Aorta (tissue), 5 donors: ENCODE measurements around the gene FADS6. TPM values are rescaled to one million over a fixed set of nuclear protein-coding genes. Genes with fewer than 3 reads are reported as not detected.
"Not testable (repeated sequence)": the region's sequence is repeated elsewhere in the genome, so short reads cannot be mapped to it uniquely, and the experiment has no call there.

ENCODE experiments used
- ATAC-seq: fragments of 200-7000 bp; cut with Tn5 transposase; one replicate; pipeline ENCODE4 v1.9.1; 2022; ENCODE audit warnings: moderate library complexity; ENCODE audit not compliant: low FRiP score
- DNase-seq, 2 donors: peaks; one replicate each; pipeline ENCODE4 v3.0.0-alpha.2; 2020
- H3K27ac ChIP-seq, 2 donors: one replicate each; pipeline ENCODE4 v1.5.1; 2013; ENCODE audit warnings: low read length in 2 of 2, mild to moderate bottlenecking in 2 of 2, moderate library complexity in 2 of 2, control low read depth in 1 of 2, inconsistent platforms in 1 of 2, low read depth in 1 of 2
- H3K27me3 ChIP-seq, 2 donors: one replicate each; pipeline ENCODE4 v1.6.1; 2013; ENCODE audit warnings: control low read depth in 1 of 2, low read length in 1 of 2, mild to moderate bottlenecking in 1 of 2, moderate library complexity in 1 of 2; ENCODE audit not compliant: insufficient read depth in 2 of 2, control insufficient read depth in 1 of 2
- H3K36me3 ChIP-seq, 2 donors: one replicate each; pipeline ENCODE4 v1.6.1; 2013; ENCODE audit warnings: control low read depth in 1 of 2, low read length in 1 of 2, mild to moderate bottlenecking in 1 of 2; ENCODE audit not compliant: insufficient read depth in 2 of 2, control insufficient read depth in 1 of 2
- H3K4me1 ChIP-seq, 2 donors: one replicate each; pipeline ENCODE4 v1.6.1; 2013; ENCODE audit warnings: low read length in 2 of 2, control low read depth in 1 of 2, mild to moderate bottlenecking in 1 of 2, moderate library complexity in 1 of 2; ENCODE audit not compliant: insufficient read depth in 2 of 2, control insufficient read depth in 1 of 2
- H3K4me3 ChIP-seq, 2 donors: one replicate each; pipeline ENCODE4 v1.5.1; 2013; ENCODE audit warnings: low read length in 2 of 2, control low read depth in 1 of 2, mild to moderate bottlenecking in 1 of 2
- H3K9me3 ChIP-seq: one replicate; pipeline ENCODE4 v1.6.1; 2013; ENCODE audit warnings: mild to moderate bottlenecking, low read length; ENCODE audit not compliant: control insufficient read depth
- WGBS, 2 donors: extraction: QIAGEN DNeasy Blood & Tissue Kit; methylation state at CpG; one replicate each; pipeline ENCODE4 v1.1.7; 2013; 5-methylcytosine and 5-hydroxymethylcytosine counted together
- intact Hi-C, 2 donors: fragments of 100-400 bp; cut with DNase I; formaldehyde crosslinking; loops; one replicate each; pipeline versions ENCODE4 v1.14.2 to v1.15.0; 2022
- polyA plus RNA-seq, 2 donors: library from polyadenylated mRNA; stranded (reverse); fragments of 200-250 nt; gene quantifications; one replicate each; pipeline ENCODE4 v1.2.3, GENCODE V29; 2013
- total RNA-seq, 2 donors: library from RNA; stranded (reverse); fragmentation: NEBNext Ultra II Directional; extraction: Animal tissue kit (Norgen Biotek cat#: 25700); gene quantifications; one replicate each; pipeline ENCODE4 v1.2.1, GENCODE V29; 2021
- donor health status: healthy with polysubstance abuse.
- donor health status: Bipolar disorder and iron deficiency.
- donor health status: DM: no; HTN: no; CAD: no.
- donor health status: DM: no; HTN: no; CAD: no.
- donor health status: DM: yes; HTN: yes; CAD: no.

The FADS6 gene
- total and polyA plus RNA-seq, 4 donors, result 4.1 TPM; not detected in 3

DNA sequence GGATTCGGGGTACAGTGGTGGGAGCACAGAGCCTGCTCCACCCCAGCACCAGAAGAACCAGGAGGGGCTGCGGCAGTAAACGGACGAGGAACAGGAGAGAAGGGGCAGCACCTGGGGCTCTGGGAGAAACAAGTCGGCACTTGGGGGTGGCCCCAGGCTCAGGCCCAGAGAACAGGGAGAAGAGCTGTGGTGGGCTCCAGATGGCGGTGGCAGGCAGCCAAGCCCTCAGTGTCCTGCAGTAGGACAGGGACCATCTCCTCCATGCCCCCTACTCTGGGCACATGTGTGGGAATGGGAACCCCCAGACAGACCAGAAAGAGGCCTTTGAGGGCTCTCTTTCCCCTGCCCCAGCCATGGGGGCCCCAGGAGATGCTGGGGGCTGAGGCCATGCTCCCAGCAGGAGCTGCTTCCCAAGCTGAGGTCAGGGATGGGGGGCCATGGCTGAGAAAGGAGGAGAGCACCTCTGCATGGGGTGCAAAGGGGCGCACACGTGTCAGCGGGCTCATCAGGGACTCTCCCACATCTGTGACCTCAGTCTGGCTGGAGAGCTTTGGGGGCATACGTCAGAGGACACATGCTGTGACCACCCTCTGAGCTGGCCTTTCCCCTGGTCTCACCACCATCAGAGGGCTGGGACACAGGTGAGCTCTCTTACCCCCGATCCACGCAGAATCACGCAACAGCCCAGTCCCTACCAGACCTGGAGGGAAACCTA is 22.9 kb upstream of the FADS6 start:
- no peak for ATAC-seq
- no peaks in the 10 kb centered on the region for H3K36me3 ChIP-seq
- no peaks in the 10 kb centered on the region for H3K27me3 ChIP-seq
- no peak overlapping the region for H3K27ac ChIP-seq
- H3K9me3 ChIP-seq, result no peaks in the 10 kb centered on the region
- 86 to 87% methylated on average over 12 to 13 of the region's 13 CpGs for WGBS, 2 donors
- intact Hi-C loops, result no loop called here
- DNase-seq, result no peak
- no peaks in the 10 kb centered on the region for H3K4me1 ChIP-seq
- H3K4me3 ChIP-seq, result no peak overlapping the region

- H3K27me3 ChIP-seq, DNase-seq, ATAC-seq, H3K4me3 ChIP-seq, H3K36me3 ChIP-seq, intact Hi-C loops, H3K27ac ChIP-seq, H3K4me1 ChIP-seq, H3K9me3 ChIP-seq: not testable (repeated sequence)
- WGBS, 2 donors, result 68 to 76% methylated on average over 8 of the region's 8 CpGs
These were observed 18.0 kb upstream of the FADS6 start for GRCh38 chr17:74911423-74911822.

DNA sequence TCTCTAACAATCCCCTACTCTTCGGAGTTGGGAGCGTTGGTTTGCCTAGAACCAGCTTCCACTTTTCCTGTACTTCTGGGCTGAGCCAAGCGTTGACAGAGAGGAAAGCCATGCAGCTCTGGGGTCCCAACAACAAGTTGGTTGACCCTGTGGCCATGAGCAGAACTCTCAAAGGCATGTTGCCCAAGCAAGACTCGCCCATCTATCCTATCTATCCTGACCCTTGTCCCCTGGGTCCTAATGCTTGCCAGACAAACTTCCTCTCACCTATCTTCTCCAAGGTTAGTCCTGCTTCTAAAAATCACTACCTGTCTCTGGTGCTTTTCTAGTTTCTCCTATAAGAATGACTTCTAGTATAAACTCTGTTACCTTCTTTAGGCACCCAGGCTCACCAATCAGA is 15.7 kb upstream of the FADS6 start:
- H3K4me1 ChIP-seq, H3K27ac ChIP-seq, intact Hi-C loops, ATAC-seq, H3K9me3 ChIP-seq, H3K36me3 ChIP-seq, H3K4me3 ChIP-seq, DNase-seq, H3K27me3 ChIP-seq: not testable (repeated sequence)
- WGBS, 2 donors, result 70 to 72% methylated on average over 4 of the region's 4 CpGs

- Histone ChIP-seq H3K4me1 (no peaks in the 10 kb centered on the region), H3K27ac (no peak overlapping the region), H3K4me3 (no peak overlapping the region), H3K36me3 (no peaks in the 10 kb centered on the region), H3K27me3 (no peaks in the 10 kb centered on the region), H3K9me3 (no peaks in the 10 kb centered on the region)
- DNase-seq, result no peak
- ATAC-seq, result no peak
- WGBS, 2 donors, result 95 to 98% methylated on average over 25 to 34 of the region's 34 CpGs
- intact Hi-C loops, result no loop called here
These were observed 13.6 kb upstream of the FADS6 start for GRCh38 chr17:74907012-74907411.

GRCh38 chr17:74906214-74906793 is 12.9 kb upstream of the FADS6 start:
- 67% methylated on average over 6 of the region's 6 CpGs for WGBS, 2 donors
- H3K27ac ChIP-seq, ATAC-seq, H3K36me3 ChIP-seq, H3K4me3 ChIP-seq, H3K4me1 ChIP-seq, intact Hi-C loops, H3K27me3 ChIP-seq, DNase-seq, H3K9me3 ChIP-seq: not testable (repeated sequence)

- intact Hi-C loops, result no loop called here
- Histone ChIP-seq H3K27me3 (no peaks in the 10 kb centered on the region), H3K4me1 (no peaks in the 10 kb centered on the region), H3K9me3 (no peaks in the 10 kb centered on the region), H3K4me3 (no peak overlapping the region), H3K36me3 (no peaks in the 10 kb centered on the region), H3K27ac (no peak overlapping the region)
- ATAC-seq, result no peak
- WGBS, 2 donors, result 73 to 78% methylated on average over 7 of the region's 7 CpGs
- DNase-seq, result no peak
These were observed 11.4 kb upstream of the FADS6 start for GRCh38 chr17:74904687-74905409.

GRCh38 chr17:74903671-74904070 is 10.2 kb upstream of the FADS6 start:
- DNase-seq (no peak), ATAC-seq (no peak)
- WGBS, 2 donors, result 77 to 79% methylated on average over 6 of the region's 6 CpGs
- H3K4me3 ChIP-seq, result no peak overlapping the region
- intact Hi-C loops, result no loop called here
- H3K27ac ChIP-seq, result no peak overlapping the region
- H3K27me3 ChIP-seq, result no peaks in the 10 kb centered on the region
- H3K4me1 ChIP-seq, result no peaks in the 10 kb centered on the region
- H3K36me3 ChIP-seq, result no peaks in the 10 kb centered on the region
- H3K9me3 ChIP-seq, result no peaks in the 10 kb centered on the region

- no peak for ATAC-seq
- Histone ChIP-seq H3K4me1 (no peaks in the 10 kb centered on the region), H3K27ac (no peak overlapping the region), H3K36me3 (no peaks in the 10 kb centered on the region), H3K4me3 (no peak overlapping the region), H3K9me3 (no peaks in the 10 kb centered on the region), H3K27me3 (no peaks in the 10 kb centered on the region)
- intact Hi-C loops, result no loop called here
- 83 to 86% methylated on average over 9 of the region's 9 CpGs for WGBS, 2 donors
- DNase-seq, result no peak
These were observed 9.6 kb upstream of the FADS6 start for GRCh38 chr17:74903034-74903433.
